Measurements from ENCODE around the gene TXNDC8. TPM values are rescaled to one million over a fixed set of nuclear protein-coding genes. Genes with fewer than 3 reads are reported as not detected.

Gene TXNDC8
- total RNA-seq, 1 donor from 2014 or later, result not detected

DNA sequence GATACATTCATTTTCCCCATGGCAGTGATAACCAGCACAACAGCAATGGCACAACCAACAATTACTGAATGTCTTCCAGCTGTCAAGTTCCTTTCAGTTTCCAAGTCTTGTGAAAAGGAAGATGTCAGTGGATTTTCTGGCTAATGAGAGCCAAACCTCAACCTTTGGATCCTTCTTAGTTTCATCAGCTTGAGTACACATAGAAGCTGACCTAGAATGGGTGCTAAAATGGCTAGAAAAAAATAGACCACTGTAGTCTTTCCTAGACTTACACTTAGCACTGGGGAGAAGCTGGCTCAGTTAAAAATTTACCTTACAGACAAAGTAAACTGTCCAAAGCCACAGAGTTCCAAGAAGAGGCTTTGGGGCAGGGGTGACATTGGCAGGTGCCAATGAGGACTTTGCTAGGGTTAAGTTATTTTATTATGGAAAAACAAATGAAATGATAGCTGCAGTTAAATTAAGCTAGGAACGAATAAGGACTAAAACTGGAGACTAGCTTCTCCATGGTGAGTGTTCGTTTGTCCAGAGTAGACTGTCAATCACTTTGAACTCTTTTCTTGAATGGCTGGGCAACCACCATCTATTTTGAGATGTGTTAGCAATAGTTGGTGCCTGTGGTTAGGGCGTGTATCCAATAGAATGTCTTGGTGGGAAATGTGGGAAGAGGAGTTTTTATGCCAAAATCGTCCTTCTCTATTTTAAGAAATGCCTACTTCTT lies 55.5 kb downstream of the TXNDC8 start:
- Histone ChIP-seq H3K9me3 (no peaks in the 10 kb centered on the region), H3K4me1 (no peaks in the 10 kb centered on the region), H3K36me3 (no peaks in the 10 kb centered on the region), H3K4me3 (no peak overlapping the region), H3K27me3 (ENCODE audit: low read depth) (no peaks in the 10 kb centered on the region), H3K27ac (no peak overlapping the region)
- ATAC-seq (no peak), DNase-seq (no peak)
- TF ChIP-seq CTCF (IDR thresholded peaks at IDR 0.05), result no peak
- intact Hi-C loops (cut with DNase I), result no loop called here

DNA sequence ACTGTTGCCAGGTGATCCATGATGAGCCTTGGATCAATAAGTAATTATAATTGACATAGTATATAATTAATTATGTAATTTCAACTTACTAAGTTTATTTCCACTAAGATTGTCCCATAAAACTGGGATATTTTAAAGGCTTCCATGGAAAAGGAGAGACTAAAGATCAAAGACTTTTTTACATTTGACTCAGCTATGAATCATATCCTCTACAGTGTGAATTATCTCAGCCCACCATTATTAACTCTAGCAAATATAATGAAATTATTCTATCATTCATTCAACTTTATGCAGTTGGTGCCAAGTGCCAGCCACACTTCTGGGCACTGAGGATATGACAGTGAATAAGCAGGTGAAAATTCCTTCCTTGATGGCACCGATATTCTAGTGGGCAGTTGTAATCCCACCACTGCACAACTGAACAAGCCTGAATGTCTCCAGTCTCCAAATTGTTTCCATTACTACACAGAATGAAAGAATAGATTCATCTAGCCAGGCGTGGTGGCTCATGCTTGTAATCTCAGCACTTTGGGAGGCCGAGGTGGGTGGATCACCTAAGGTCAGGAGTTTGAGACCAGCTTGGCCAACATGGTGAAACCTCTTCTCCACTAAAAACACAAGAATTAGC lies 59.5 kb downstream of the TXNDC8 start:
- no peaks in the 10 kb centered on the region for H3K9me3 ChIP-seq
- DNase-seq, result no peak
- no peak overlapping the region for H3K27ac ChIP-seq
- no peak for TF ChIP-seq CTCF (IDR thresholded peaks at IDR 0.05)
- no peak for ATAC-seq
- intact Hi-C loops (cut with DNase I), result no loop called here
- H3K4me1 ChIP-seq, result no peaks in the 10 kb centered on the region
- no peak overlapping the region for H3K4me3 ChIP-seq
- H3K36me3 ChIP-seq, result no peaks in the 10 kb centered on the region
- H3K27me3 ChIP-seq (ENCODE audit: low read depth), result no peaks in the 10 kb centered on the region

DNA sequence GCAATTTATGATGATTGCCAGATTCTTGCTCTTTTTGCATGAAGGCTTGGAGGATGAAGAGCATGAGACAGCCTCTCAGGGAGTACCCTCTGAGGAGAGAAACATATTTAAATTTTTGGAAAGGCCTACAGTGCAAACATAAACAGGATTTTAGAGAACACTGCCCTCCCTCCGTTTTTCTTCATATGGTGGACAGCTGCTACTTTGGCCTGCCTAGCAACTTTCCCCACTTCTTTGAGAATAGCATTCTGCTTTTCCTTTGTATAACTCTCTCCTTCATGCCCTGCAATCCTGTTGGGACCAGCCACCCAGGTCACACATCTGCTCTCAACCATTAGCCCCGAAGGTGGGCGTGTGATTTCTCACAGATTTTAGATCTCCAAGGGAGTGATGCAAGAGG lies 60.9 kb downstream of the TXNDC8 start:
- H3K4me3 ChIP-seq, result no peak overlapping the region
- DNase-seq (no peak), ATAC-seq (no peak)
- H3K9me3 ChIP-seq, result no peaks in the 10 kb centered on the region
- no peak for TF ChIP-seq CTCF (IDR thresholded peaks at IDR 0.05)
- H3K27ac ChIP-seq, result no peak overlapping the region
- no peaks in the 10 kb centered on the region for H3K27me3 ChIP-seq (ENCODE audit: low read depth)
- no peaks in the 10 kb centered on the region for H3K36me3 ChIP-seq
- H3K4me1 ChIP-seq, result no peaks in the 10 kb centered on the region
- intact Hi-C loops (cut with DNase I), result no loop called here

DNA sequence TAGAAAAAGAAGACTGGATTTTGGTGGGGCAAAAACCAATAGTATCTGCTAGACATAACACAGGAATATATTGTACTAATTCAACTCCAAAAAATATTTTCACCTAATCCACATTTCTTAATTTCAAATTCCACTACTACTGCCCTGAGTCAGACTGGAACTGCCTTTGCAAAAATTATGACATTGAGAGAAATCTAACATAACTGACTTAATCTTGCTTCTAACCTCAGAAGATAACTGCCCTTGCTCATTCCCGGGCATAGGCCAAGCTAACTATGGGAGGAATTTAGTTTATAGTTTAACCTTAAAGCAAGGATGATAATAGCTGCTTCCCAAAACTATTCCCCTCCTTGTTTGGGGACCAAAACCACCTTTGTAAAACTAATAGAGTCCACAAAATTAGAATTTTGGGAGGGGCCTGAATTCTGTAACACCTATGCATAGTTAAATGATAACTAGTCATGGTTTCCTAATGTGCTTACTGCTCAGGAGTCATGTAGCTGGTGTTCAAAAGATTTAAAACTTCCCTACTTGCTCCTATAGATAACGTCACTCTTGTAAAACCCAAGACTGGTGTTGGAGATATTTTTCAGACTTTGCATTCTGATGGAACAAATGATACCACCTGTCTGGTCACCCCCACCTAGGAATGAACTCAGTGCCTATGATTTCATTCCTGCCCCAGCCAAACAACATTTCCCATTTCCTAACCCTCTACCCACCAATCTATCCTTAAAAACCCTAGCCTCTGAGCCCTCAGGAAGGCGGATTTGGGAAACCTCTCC lies 67.3 kb downstream of the TXNDC8 start:
- no peaks in the 10 kb centered on the region for H3K36me3 ChIP-seq

More for the DNA sequence above, 67.3 kb downstream of the TXNDC8 start:
- no peaks in the 10 kb centered on the region for H3K4me1 ChIP-seq
- intact Hi-C loops (cut with DNase I), result no loop called here
- no peak for ATAC-seq
- DNase-seq, result no peak
- H3K4me3 ChIP-seq, result no peak overlapping the region
- TF ChIP-seq CTCF (IDR thresholded peaks at IDR 0.05), result no peak
- H3K27me3 ChIP-seq (ENCODE audit: low read depth), result no peaks in the 10 kb centered on the region
- H3K27ac ChIP-seq, result no peak overlapping the region
- no peaks in the 10 kb centered on the region for H3K9me3 ChIP-seq
